Stimulated activated CD4-positive, alpha-beta T cell treated with anti-CD3 and anti-CD28 coated beads, Interleukin-1b, Interleukin-23, amount 100 ng/mL, for 1 hour (primary cell): ENCODE results near the gene CPZ.
"Not testable (repeated sequence)": the region's sequence is repeated elsewhere in the genome, so short reads cannot be mapped to it uniquely, and the experiment has no call there.

Experiments
- DNase-seq, 2 donors: peaks; one replicate each; pipeline ENCODE4 v3.0.0-alpha.2; 2020; ENCODE audit warnings: low read depth in 2 of 2

Gene CPZ

GRCh38 chr4:8652181-8653078, 59.9 kb downstream of the CPZ start:
- DNase-seq = no peak

GRCh38 chr4:8653326-8654000, 60.9 kb downstream of the CPZ start:
- no peak for DNase-seq

GRCh38 chr4:8654139-8654538, 61.6 kb downstream of the CPZ start:
- DNase-seq = not testable (repeated sequence)

DNA sequence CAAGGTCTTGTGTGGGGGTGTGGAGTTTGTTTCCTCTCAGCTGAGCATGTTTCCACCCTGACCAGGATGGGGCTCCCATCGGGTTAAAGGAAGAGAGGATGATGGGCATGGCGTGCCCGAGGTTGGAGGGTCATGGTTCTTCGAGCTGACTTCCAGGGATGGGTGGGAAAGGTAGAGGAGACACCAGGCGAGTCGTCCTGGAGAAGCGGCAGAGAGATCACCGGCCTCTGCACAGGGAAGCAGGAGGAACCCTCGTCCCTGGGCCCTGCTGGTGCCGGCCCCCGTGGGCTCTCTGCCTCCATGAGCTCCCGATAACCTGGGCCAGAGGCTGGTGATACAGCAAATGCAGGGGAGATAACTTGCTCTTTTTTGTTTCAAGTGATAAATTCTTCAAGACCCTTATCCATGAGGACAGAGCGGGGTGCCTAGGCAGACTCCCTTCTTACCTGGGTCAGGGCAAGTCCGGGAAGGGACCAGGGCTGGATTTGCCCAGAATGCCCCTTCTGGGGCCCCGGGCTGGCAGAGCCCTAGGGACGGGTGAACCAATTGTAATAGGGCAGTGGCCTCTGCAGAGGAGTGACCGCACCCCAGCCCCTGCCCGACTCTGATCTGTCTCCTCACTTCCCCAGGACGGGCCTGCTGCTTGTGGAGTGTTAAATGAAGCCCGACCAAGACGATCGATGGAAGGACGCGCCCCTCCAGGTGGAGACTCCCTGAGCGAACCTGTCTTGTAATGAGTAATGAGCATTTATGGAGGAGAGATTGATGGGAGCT, 63.0 kb downstream of the CPZ start:
- DNase-seq = no peak

GRCh38 chr4:8656185-8656517, 63.6 kb downstream of the CPZ start:
- no peak for DNase-seq

DNA sequence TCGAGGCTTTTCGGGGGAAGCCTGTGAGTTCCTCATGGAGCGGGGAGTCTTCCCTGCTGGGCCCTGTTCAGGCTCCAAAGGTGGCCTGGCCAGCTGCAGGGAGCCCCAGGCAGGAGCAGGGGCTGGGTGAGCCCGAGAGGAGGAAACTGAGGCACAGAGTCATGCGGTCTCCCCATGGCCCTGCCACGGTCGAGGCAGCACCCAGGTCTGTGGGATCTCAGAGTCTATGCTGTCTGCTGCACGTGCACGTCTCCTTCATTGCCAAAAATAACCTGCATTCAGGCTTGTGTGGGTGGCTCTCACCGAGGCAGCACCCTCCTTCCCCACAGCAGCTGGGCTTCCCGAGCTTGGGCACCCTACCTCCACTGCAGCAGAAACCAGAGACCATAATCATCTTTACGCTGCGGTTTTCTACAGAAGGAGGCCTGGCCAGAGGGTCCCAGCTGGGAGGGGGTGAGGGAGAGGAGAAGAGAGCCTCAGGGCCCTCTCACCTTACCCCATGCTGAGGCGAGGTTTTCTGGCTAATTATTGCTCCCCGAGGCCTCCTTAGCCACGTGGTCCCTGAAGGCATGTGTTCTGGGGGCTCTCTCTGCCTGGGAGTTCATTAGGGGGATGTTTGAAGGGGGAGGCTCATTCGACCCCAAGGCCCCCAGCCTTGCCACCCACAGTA, 64.3 kb downstream of the CPZ start:
- no peak for DNase-seq

- no peak for DNase-seq
These were observed 65.0 kb downstream of the CPZ start for GRCh38 chr4:8657381-8658088.

DNA sequence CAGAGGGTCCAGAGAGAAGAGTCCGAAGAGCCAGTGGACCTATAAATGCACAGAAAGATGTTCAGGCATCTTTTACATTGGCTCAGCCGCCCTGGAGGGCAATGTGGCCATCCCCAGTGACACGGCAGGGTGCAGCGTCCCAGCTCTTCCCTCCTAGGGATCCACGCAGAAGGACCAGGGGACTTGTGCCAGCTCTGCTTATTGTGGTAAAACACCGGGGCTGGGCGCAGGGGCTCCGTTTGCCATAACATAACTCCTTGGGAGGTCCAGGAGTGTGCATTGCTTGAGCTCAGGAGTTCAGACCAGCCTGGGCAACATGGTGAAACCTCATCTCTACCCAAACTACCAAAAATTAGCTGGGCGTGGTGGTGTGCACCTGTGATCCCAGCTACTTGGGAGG, 70.2 kb downstream of the CPZ start:
- DNase-seq = no peak

- DNase-seq = no peak
These were observed 71.7 kb downstream of the CPZ start for GRCh38 chr4:8664031-8664805.

DNA sequence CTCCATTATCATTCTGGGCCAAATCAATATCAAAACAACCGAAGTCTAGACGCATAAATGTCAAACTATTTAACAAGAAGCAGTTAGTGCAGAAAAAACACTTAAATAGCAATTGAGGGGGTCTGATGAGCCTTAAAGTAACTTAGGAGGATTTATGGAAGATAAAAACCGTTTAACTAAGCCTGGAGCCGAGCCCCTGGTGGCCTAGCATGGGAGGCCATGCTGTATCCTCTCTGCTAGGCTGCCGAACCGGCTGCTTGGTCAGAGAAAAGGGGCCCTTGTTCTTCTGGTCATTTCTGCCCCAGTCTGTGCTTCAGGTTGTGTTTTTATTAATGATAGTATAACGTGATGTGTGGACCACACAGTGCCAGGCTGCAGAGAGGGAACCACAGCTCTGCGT, 72.4 kb downstream of the CPZ start:
- no peak for DNase-seq

- DNase-seq = no peak
These were observed 73.1 kb downstream of the CPZ start for GRCh38 chr4:8665406-8666360.

DNA sequence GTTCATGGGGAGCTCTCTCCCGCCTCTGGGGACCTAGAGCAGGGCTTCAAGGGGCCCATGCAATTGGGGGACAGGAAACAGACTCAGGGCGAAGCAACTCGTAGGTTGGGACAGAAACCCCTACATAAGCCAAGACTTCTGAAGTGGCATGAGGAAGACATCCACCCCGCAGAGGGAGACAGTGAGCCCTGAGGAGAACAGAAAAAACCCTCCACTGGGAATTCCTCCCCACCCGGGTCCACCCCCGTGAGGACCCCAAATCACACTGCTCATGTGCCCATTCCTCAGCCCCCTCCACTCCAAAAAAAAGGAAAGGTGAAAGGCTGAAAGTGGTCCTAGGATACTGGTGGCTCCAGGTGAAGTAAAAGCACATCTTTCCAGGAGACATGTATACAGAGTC, 74.0 kb downstream of the CPZ start:
- DNase-seq = no peak
